ENCODE results near the gene DOCK6.

DOCK6 gene

DNA sequence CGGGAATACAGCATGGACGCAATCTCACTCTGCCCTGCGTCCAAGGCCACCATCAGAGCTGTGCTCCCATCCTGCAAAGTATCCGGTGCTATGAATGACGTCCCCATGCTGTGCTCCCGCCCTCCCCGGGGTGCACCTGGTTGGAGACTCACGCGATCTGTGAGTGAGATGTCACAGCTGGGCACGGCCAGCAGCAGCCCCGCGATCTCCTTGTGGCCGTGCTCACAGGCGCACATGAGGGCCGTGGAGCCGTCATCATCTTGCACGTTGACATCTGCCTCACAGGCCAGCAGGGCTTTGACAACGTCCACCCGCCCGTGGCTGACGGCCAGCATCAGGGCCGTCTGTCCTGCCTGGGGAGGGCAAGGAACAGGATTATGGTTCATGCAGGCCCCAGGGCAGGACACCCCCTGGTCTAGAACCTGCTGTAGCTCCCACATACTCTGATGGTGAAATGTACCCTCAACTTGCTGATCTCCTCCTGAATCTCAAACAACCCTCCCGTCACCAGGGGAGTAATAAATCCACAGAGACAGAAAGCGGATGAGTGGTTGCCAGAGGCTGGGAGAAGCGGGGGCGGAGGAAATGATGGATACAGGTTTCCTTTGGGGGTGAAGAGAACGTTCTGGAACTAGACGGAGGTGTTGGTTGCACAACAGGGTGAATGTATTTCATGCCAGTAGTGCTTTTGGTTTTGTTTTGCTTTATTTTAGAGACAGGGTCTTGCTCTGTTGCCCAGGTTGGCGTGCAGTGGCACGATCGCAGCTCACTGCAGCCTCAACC, 92.2 kb downstream of the DOCK6 start:
- H2AK5ac ChIP-seq (ENCODE audit: low read length), result no peak overlapping the region
- no peak overlapping the region for H3K27ac ChIP-seq (ENCODE audit: low read depth, low read length)
- no peak overlapping the region for H3K23ac ChIP-seq (ENCODE audit: low read length)
- no peak overlapping the region for H2AFZ ChIP-seq (ENCODE audit: insufficient read depth, low read length, poor library complexity)
- no peak overlapping the region for H4K91ac ChIP-seq (ENCODE audit: low read depth, low read length)
- no peak overlapping the region for H2BK120ac ChIP-seq (ENCODE audit: insufficient read depth, low read length, poor library complexity)
- no peak overlapping the region for H3K4me3 ChIP-seq (ENCODE audit: low read depth, low read length)
- no peak overlapping the region for H3K4ac ChIP-seq (ENCODE audit: low read depth, low read length)
- no peak for DNase-seq
- H3K36me3 ChIP-seq (ENCODE audit: control insufficient read depth in 1 of 2, insufficient read depth in 2 of 2, low read length in 2 of 2), result peaks cover 47 to 55% of the 10 kb centered on the region in 2 experiments
- H2BK12ac ChIP-seq (ENCODE audit: low read length), result no peak overlapping the region
- peaks cover 4% of the 10 kb centered on the region for H3K9me3 ChIP-seq (ENCODE audit: insufficient read depth, low read depth, low read length)
- H3K27me3 ChIP-seq (ENCODE audit: insufficient read depth, low read length), result no peaks in the 10 kb centered on the region
- H3K4me2 ChIP-seq (ENCODE audit: low read length), result no peak overlapping the region
- no CpG with 5 or more reads among the region's 31 CpGs for WGBS (ENCODE audit: extremely low coverage, insufficient coverage, insufficient read length)
- no peaks in the 10 kb centered on the region for H3K4me1 ChIP-seq (ENCODE audit: control insufficient read depth in 1 of 2, insufficient read depth in 2 of 2, low read length in 2 of 2)
- H4K12ac ChIP-seq (ENCODE audit: low read depth, low read length), result no peak overlapping the region
- H3K9ac ChIP-seq (ENCODE audit: low read length), result no peak overlapping the region
- no peak overlapping the region for H4K8ac ChIP-seq (ENCODE audit: low read depth, low read length)
- no peak overlapping the region for H3K14ac ChIP-seq (ENCODE audit: low read length)
- H3K79me2 ChIP-seq (ENCODE audit: control insufficient read depth, insufficient read depth, low read length, poor library complexity), result no peaks in the 10 kb centered on the region
- H2BK5ac ChIP-seq (ENCODE audit: low read depth, low read length, poor library complexity), result no peak overlapping the region
- no peak overlapping the region for H3K18ac ChIP-seq (ENCODE audit: low read length)
- no peaks in the 10 kb centered on the region for H3K79me1 ChIP-seq (ENCODE audit: low read length)

DNA sequence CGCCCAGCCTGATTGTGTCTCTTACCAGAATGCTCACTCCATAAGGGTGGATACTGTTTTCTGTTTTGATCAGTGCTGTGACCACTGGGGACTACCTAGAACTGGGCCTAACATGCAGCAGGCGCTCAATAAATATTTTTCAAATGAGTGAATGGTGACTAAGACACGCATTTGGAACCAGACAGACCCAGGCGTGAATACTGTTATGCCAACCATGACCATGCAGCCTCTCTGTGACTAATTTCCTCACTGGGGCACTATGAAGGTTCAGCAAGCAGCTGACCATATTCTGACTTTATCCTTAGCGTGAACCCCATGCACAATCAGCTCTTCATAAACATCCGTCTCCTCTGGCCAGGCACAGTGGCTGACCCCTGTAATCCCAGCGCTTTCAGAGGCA, 93.8 kb downstream of the DOCK6 start:
- no peak overlapping the region for H4K8ac ChIP-seq (ENCODE audit: low read depth, low read length)
- no peak overlapping the region for H3K4me3 ChIP-seq (ENCODE audit: low read depth, low read length)
- H3K4me1 ChIP-seq (ENCODE audit: control insufficient read depth in 1 of 2, insufficient read depth in 2 of 2, low read length in 2 of 2), result no peaks in the 10 kb centered on the region
- no peak overlapping the region for H3K27ac ChIP-seq (ENCODE audit: low read depth, low read length)
- no peak overlapping the region for H3K4me2 ChIP-seq (ENCODE audit: low read length)
- no peaks in the 10 kb centered on the region for H3K27me3 ChIP-seq (ENCODE audit: insufficient read depth, low read length)
- H3K9me3 ChIP-seq (ENCODE audit: insufficient read depth, low read depth, low read length), result peaks cover 2% of the 10 kb centered on the region
- H3K9ac ChIP-seq (ENCODE audit: low read length), result no peak overlapping the region
- no peak overlapping the region for H2BK120ac ChIP-seq (ENCODE audit: insufficient read depth, low read length, poor library complexity)
- no peak overlapping the region for H3K18ac ChIP-seq (ENCODE audit: low read length)
- peaks cover 36 to 47% of the 10 kb centered on the region in 2 experiments for H3K36me3 ChIP-seq (ENCODE audit: control insufficient read depth in 1 of 2, insufficient read depth in 2 of 2, low read length in 2 of 2)
- H4K91ac ChIP-seq (ENCODE audit: low read depth, low read length), result no peak overlapping the region
- no peak overlapping the region for H2AFZ ChIP-seq (ENCODE audit: insufficient read depth, low read length, poor library complexity)
- no peak overlapping the region for H3K23ac ChIP-seq (ENCODE audit: low read length)
- no peak overlapping the region for H3K4ac ChIP-seq (ENCODE audit: low read depth, low read length)
- no peaks in the 10 kb centered on the region for H3K79me2 ChIP-seq (ENCODE audit: control insufficient read depth, insufficient read depth, low read length, poor library complexity)
- no peak overlapping the region for H2AK5ac ChIP-seq (ENCODE audit: low read length)
- no CpG with 5 or more reads among the region's 7 CpGs for WGBS (ENCODE audit: extremely low coverage, insufficient coverage, insufficient read length)
- H3K79me1 ChIP-seq (ENCODE audit: low read length), result no peaks in the 10 kb centered on the region
- no peak overlapping the region for H4K12ac ChIP-seq (ENCODE audit: low read depth, low read length)
- H2BK12ac ChIP-seq (ENCODE audit: low read length), result no peak overlapping the region
- H3K14ac ChIP-seq (ENCODE audit: low read length), result no peak overlapping the region
- H2BK5ac ChIP-seq (ENCODE audit: low read depth, low read length, poor library complexity), result no peak overlapping the region
- DNase-seq, result peak; percentile 64 to 82

DNA sequence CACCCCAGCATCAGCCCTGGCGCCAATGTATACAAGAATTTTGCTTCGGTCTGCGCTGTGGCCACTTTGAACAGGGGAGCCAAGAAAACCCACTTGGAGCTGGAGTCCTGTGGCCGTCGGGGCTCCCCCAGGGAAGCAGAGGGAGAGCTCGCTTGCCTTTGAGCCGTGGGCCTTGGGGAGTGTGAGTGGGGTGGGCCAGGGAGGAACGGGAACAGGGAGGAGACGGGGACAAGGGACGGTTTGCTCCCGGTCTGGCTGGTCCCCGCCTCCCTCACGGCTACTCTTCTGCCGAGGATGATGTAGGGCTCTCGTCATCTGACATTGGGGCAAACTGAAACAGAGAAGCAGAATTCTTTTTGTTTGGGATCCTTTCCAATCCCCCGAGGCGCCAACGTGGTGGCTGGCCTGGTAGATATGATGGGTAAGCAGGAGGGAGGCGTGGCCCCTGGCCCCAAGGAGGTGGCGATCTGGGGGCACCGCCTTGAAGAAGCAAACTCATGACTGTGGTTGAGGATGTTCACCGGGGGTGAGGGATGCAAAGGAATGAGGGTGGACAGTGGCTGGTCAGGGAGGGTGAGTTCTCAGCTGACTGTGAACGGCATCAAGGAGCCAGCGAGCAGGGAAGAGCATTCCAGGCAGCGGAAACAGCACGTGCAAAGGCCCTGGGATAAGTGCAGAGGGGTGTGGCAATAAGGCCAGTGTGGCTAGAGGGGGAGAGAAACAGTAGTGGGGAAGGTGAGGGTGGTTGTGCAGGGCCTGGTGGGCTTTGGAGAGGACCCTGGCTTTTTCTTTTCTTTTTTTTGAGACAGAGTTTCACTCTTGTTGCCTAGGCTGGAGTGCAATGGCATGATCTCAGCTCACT, 95.8 kb downstream of the DOCK6 start:
- Histone ChIP-seq H3K27me3 (ENCODE audit: insufficient read depth, low read length) (no peaks in the 10 kb centered on the region), H3K79me2 (ENCODE audit: control insufficient read depth, insufficient read depth, low read length, poor library complexity) (no peaks in the 10 kb centered on the region), H4K91ac (ENCODE audit: low read depth, low read length) (no peak overlapping the region), H3K4me1 (ENCODE audit: control insufficient read depth in 1 of 2, insufficient read depth in 2 of 2, low read length in 2 of 2) (no peaks in the 10 kb centered on the region), H3K79me1 (ENCODE audit: low read length) (no peaks in the 10 kb centered on the region), H3K4ac (ENCODE audit: low read depth, low read length) (no peak overlapping the region), H3K27ac (ENCODE audit: low read depth, low read length) (no peak overlapping the region), H4K12ac (ENCODE audit: low read depth, low read length) (no peak overlapping the region), H2BK12ac (ENCODE audit: low read length) (no peak overlapping the region), H3K14ac (ENCODE audit: low read length) (no peak overlapping the region), H3K9me3 (ENCODE audit: insufficient read depth, low read depth, low read length) (peaks cover 2% of the 10 kb centered on the region), H3K4me3 (ENCODE audit: low read depth, low read length) (no peak overlapping the region), H3K9ac (ENCODE audit: low read length) (no peak overlapping the region), H3K36me3 (ENCODE audit: control insufficient read depth in 1 of 2, insufficient read depth in 2 of 2, low read length in 2 of 2) (peaks cover 23 to 34% of the 10 kb centered on the region in 2 experiments), H4K8ac (ENCODE audit: low read depth, low read length) (no peak overlapping the region), H2BK5ac (ENCODE audit: low read depth, low read length, poor library complexity) (no peak overlapping the region), H2BK120ac (ENCODE audit: insufficient read depth, low read length, poor library complexity) (no peak overlapping the region), H3K23ac (ENCODE audit: low read length) (no peak overlapping the region), H2AFZ (ENCODE audit: insufficient read depth, low read length, poor library complexity) (no peak overlapping the region), H2AK5ac (ENCODE audit: low read length) (no peak overlapping the region), H3K4me2 (ENCODE audit: low read length) (no peak overlapping the region), H3K18ac (ENCODE audit: low read length) (no peak overlapping the region)
- WGBS (ENCODE audit: extremely low coverage, insufficient coverage, insufficient read length), result no CpG with 5 or more reads among the region's 26 CpGs
- DNase-seq, result no peak

DNA sequence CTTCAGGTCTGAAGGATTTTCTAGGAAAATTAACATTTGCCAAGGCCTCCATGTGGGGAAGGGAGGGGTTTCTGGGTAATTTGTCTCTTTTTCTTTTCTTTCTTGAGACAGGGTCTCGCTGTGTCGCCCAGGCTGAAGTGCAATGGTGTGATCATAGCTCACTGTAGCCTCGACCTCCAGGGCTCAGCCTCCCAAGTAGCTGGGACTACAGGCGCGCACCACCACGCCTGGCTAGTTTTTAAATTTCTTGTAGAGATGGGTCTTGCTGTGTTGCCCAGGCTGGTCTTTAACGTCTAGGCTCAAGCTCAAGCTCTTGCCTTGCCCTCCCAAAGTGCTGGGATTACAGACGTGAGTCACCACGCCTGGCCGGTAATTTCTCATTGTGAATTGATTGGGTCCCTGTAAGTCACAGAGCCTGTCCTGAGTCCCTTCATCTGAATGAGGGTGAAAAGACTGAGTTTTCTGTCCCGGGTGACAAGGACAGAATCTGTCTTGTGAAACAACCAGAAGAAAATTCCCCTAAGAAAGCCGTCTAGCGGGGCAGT, 96.8 kb downstream of the DOCK6 start:
- Histone ChIP-seq H3K18ac (ENCODE audit: low read length) (no peak overlapping the region), H3K4me2 (ENCODE audit: low read length) (no peak overlapping the region), H3K4me1 (ENCODE audit: control insufficient read depth in 1 of 2, insufficient read depth in 2 of 2, low read length in 2 of 2) (no peaks in the 10 kb centered on the region), H3K14ac (ENCODE audit: low read length) (no peak overlapping the region), H3K4me3 (ENCODE audit: low read depth, low read length) (no peak overlapping the region), H3K27me3 (ENCODE audit: insufficient read depth, low read length) (no peaks in the 10 kb centered on the region), H4K91ac (ENCODE audit: low read depth, low read length) (no peak overlapping the region), H2BK5ac (ENCODE audit: low read depth, low read length, poor library complexity) (no peak overlapping the region), H2BK12ac (ENCODE audit: low read length) (no peak overlapping the region), H2AFZ (ENCODE audit: insufficient read depth, low read length, poor library complexity) (no peak overlapping the region), H3K23ac (ENCODE audit: low read length) (no peak overlapping the region), H3K79me2 (ENCODE audit: control insufficient read depth, insufficient read depth, low read length, poor library complexity) (no peaks in the 10 kb centered on the region), H2BK120ac (ENCODE audit: insufficient read depth, low read length, poor library complexity) (no peak overlapping the region), H2AK5ac (ENCODE audit: low read length) (no peak overlapping the region), H3K9me3 (ENCODE audit: insufficient read depth, low read depth, low read length) (peaks cover 2% of the 10 kb centered on the region), H3K9ac (ENCODE audit: low read length) (no peak overlapping the region), H3K79me1 (ENCODE audit: low read length) (no peaks in the 10 kb centered on the region), H4K12ac (ENCODE audit: low read depth, low read length) (no peak overlapping the region), H3K4ac (ENCODE audit: low read depth, low read length) (no peak overlapping the region), H3K27ac (ENCODE audit: low read depth, low read length) (no peak overlapping the region), H4K8ac (ENCODE audit: low read depth, low read length) (no peak overlapping the region), H3K36me3 (ENCODE audit: control insufficient read depth in 1 of 2, insufficient read depth in 2 of 2, low read length in 2 of 2) (peaks cover 23 to 31% of the 10 kb centered on the region in 2 experiments)
- no peak for DNase-seq
- WGBS (ENCODE audit: extremely low coverage, insufficient coverage, insufficient read length), result no CpG with 5 or more reads among the region's 13 CpGs
